Tibial nerve (tissue), 3 donors: ENCODE results near the gene OSBPL5.

Experiments
- CTCF ChIP-seq, 5 experiments: fragments of 200-600 bp in 3 of 5; fragments of 450-650 bp in 2 of 5; sonication (generic) in 3 of 5; IDR thresholded peaks; one replicate each; pipeline ENCODE4 v1.5.1; 2016 to 2019; ENCODE audit warnings: antibody characterized with exemption in 5 of 5, mild to moderate bottlenecking in 3 of 5, moderate library complexity in 2 of 5
- POLR2A ChIP-seq, 2 donors: fragments of 450-650 bp; IDR thresholded peaks; one replicate each; pipeline ENCODE4 v1.6.1; 2017; ENCODE audit warnings: antibody characterized with exemption in 2 of 2, mild to moderate bottlenecking in 2 of 2, moderate library complexity in 2 of 2

- no peak for TF ChIP-seq CTCF (IDR thresholded peaks at IDR 0.05)
- no peak for TF ChIP-seq POLR2A (IDR thresholded peaks at IDR 0.05)
These were observed 39.3 kb upstream of the OSBPL5 start for GRCh38 chr11:3204141-3205015.
